ENCODE results near the gene NPVF.

NPVF gene

GRCh38 chr7:25259487-25260243 lies 31.4 kb upstream of the NPVF start:
- TF ChIP-seq, protein P1, sequence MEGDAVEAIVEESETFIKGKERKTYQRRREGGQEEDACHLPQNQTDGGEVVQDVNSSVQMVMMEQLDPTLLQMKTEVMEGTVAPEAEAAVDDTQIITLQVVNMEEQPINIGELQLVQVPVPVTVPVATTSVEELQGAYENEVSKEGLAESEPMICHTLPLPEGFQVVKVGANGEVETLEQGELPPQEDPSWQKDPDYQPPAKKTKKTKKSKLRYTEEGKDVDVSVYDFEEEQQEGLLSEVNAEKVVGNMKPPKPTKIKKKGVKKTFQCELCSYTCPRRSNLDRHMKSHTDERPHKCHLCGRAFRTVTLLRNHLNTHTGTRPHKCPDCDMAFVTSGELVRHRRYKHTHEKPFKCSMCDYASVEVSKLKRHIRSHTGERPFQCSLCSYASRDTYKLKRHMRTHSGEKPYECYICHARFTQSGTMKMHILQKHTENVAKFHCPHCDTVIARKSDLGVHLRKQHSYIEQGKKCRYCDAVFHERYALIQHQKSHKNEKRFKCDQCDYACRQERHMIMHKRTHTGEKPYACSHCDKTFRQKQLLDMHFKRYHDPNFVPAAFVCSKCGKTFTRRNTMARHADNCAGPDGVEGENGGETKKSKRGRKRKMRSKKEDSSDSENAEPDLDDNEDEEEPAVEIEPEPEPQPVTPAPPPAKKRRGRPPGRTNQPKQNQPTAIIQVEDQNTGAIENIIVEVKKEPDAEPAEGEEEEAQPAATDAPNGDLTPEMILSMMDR (conservative IDR thresholded peaks at IDR 0.05; ENCODE audit: control insufficient read depth, insufficient read depth, low read depth, low read length), result peak; percentile 94
- no peak overlapping the region for H3K4me3 ChIP-seq (ENCODE audit: control insufficient read depth, low read depth, low read length)
- DNase-seq (ENCODE audit: low read depth), result peak; percentile 87

- DNase-seq (ENCODE audit: low read depth), result no peak
- TF ChIP-seq, protein P1 (conservative IDR thresholded peaks at IDR 0.05; ENCODE audit: control insufficient read depth, insufficient read depth, low read depth, low read length), result no peak
- no peak overlapping the region for H3K4me3 ChIP-seq (ENCODE audit: control insufficient read depth, low read depth, low read length)
These were observed 28.1 kb upstream of the NPVF start for GRCh38 chr7:25256333-25256819.

DNA sequence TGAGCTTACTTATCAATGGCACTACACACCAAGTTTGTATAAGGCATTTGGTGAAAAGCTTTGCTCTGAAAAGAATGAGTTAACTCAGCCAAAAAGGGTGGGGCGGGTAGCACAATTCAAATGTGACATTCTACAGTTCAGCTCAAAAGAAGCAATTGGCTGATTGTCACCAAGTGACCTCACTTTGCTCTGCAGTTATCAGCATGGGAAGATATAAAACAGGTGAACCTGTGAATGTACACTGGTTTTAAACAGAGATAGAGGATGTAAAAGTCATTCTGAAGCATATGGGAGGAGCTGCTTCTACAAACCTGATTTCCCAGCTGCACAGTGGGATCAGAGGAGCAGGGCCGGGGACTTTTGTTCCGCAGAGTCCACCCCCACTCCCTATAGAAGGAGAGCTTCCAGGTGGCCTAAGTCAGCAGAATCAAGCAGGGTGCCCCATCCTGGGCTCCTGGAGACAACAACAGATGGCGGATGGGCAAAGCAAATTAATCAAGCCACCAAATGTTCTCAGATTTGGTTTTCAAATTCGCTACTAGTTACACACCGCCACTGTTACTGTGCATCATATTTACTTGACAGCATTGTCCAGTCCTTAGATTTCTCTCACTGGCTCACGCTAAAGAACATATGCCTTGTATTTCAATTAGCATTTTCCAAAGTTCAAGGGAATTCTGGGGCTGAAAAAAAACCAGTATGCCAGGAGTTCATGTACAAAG lies 27.5 kb upstream of the NPVF start:
- TF ChIP-seq, protein P1 (conservative IDR thresholded peaks at IDR 0.05; ENCODE audit: control insufficient read depth, insufficient read depth, low read depth, low read length), result no peak
- no peak for DNase-seq (ENCODE audit: low read depth)
- H3K4me3 ChIP-seq (ENCODE audit: control insufficient read depth, low read depth, low read length), result no peak overlapping the region

GRCh38 chr7:25254604-25255003 lies 26.3 kb upstream of the NPVF start:
- no peak overlapping the region for H3K4me3 ChIP-seq (ENCODE audit: control insufficient read depth, low read depth, low read length)
- TF ChIP-seq, protein P1 (conservative IDR thresholded peaks at IDR 0.05; ENCODE audit: control insufficient read depth, insufficient read depth, low read depth, low read length), result no peak
- DNase-seq (ENCODE audit: low read depth), result no peak

DNA sequence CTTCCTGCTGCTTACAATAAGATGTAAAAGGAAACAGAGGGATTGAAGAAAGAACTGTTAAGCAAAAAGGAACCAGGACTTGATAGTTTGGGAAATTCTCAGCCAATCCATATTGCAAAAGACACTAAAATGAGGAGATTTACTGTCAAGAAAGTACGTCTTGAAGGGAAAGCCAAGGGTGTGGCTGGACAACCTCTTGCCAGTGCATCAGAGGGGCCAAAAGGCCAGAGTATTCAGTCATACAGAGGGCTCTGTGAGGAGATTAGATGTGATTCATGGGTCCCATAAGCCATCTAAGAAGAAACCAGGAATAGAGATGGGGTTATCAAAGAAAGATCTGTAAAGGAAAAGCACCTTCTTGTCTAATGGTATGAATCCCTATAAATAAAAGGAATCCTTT lies 25.4 kb upstream of the NPVF start:
- TF ChIP-seq, protein P1 (conservative IDR thresholded peaks at IDR 0.05; ENCODE audit: control insufficient read depth, insufficient read depth, low read depth, low read length), result no peak
- H3K4me3 ChIP-seq (ENCODE audit: control insufficient read depth, low read depth, low read length), result no peak overlapping the region
- DNase-seq (ENCODE audit: low read depth), result no peak

DNA sequence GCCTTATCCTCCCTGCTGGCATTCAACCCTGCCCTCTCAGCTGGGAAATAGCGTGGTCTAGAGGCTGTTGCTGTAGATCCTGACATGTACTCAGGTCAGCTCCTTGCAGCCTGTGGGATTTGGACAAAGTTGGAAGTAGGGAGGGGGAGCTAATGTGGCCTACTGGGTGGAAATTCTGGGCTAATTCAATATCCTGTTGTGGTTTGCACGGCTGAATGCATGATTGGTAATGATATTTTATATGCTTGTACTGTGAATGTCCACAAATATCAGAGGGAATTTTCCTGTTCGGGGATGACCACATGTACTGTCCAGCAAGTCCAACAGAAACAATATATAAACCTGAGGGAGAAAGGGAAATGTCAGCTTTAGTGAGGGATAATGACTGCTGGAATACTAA lies 22.1 kb upstream of the NPVF start:
- no peak for DNase-seq (ENCODE audit: low read depth)
- H3K4me3 ChIP-seq (ENCODE audit: control insufficient read depth, low read depth, low read length), result no peak overlapping the region
- TF ChIP-seq, protein P1 (conservative IDR thresholded peaks at IDR 0.05; ENCODE audit: control insufficient read depth, insufficient read depth, low read depth, low read length), result no peak
